Measurements from ENCODE around the gene DEPDC1B. TPM values are rescaled to one million over a fixed set of nuclear protein-coding genes. Genes with fewer than 3 reads are reported as not detected.

The DEPDC1B gene
- total and polyA plus RNA-seq, 2 of the 8 experiments (the other 6 are each of a cell fraction or from before 2014, with no cell fraction given): 30.8 to 67.4 TPM

- ChIA-PET POLR2A (ENCODE audit: partially characterized antibody) (no interaction called here), CTCF (ENCODE audit: partially characterized antibody) (interaction anchor here (0.9 to 1.0 kb wide), 2 partner anchors 32 to 334 kb away, joined by 3 read pairs; no protein-coding TSS in a partner anchor)
- Histone ChIP-seq H3K23me2 (ENCODE audit: low read depth, low read length) (no peaks in the 10 kb centered on the region), H2BK15ac (ENCODE audit: low read length) (no peak overlapping the region), H2AFZ (ENCODE audit: low read length) (no peak overlapping the region), H3K56ac (replicated peaks; ENCODE audit: insufficient read length, low read depth, low read length) (no peak overlapping the region), H4K5ac (ENCODE audit: insufficient read length, low read depth, low read length) (no peak overlapping the region), H2BK12ac (ENCODE audit: low read depth, low read length) (no peak overlapping the region), H2AK5ac (ENCODE audit: low read depth, low read length) (no peak overlapping the region), H4K20me1 (replicated peaks in 1 of 2; ENCODE audit: control insufficient read depth in 1 of 2, insufficient read depth in 2 of 2, low read length in 2 of 2) (no peaks in the 10 kb centered on the region), H3K36me3 (ENCODE audit: control insufficient read depth in 2 of 4, insufficient read depth in 4 of 4, low read length in 3 of 4) (peaks cover 0 to 30% (median 6%) of the 10 kb centered on the region in 4 experiments; a peak in 5 of 8 replicates), H3K23ac (ENCODE audit: insufficient read length) (no peak overlapping the region), H3K4ac (replicated peaks; ENCODE audit: insufficient read length, low read depth, low read length) (no peak overlapping the region), H3K27me3 (replicated peaks in 1 of 4; ENCODE audit: control insufficient read depth in 3 of 4, extremely low read depth in 1 of 4, insufficient read depth in 3 of 4, low read length in 3 of 4) (no peaks in the 10 kb centered on the region), H3K79me2 (ENCODE audit: control insufficient read depth in 1 of 2, insufficient read depth in 2 of 2, low read length in 2 of 2) (no peaks in the 10 kb centered on the region), H3K4me3 (ENCODE audit: extremely low read depth in 1 of 4, insufficient read depth in 2 of 4, low read depth in 3 of 4, low read length in 4 of 4) (no peak overlapping the region), H2BK5ac (ENCODE audit: low read depth, low read length) (no peak overlapping the region), H3K4me2 (ENCODE audit: insufficient read depth in 1 of 2, low read depth in 2 of 2, low read length in 2 of 2) (no peak overlapping the region), H3K4me1 (replicated peaks in 1 of 4; ENCODE audit: control insufficient read depth in 3 of 4, insufficient read depth in 4 of 4, low read length in 3 of 4) (no peaks in the 10 kb centered on the region), H2BK20ac (ENCODE audit: low read length) (no peak overlapping the region), H4K8ac (ENCODE audit: extremely low read depth, insufficient read depth, low read length) (no peak overlapping the region), H3K9me3 (ENCODE audit: insufficient read depth in 2 of 2, low read depth in 1 of 2, low read length in 1 of 2) (no peaks in the 10 kb centered on the region), H3K18ac (ENCODE audit: extremely low read depth, low read length) (no peak overlapping the region), H3K79me1 (ENCODE audit: low read depth, low read length) (no peaks in the 10 kb centered on the region; the same call in 1 of the 2 replicates), H2BK120ac (replicated peaks; ENCODE audit: low read depth, low read length) (no peak overlapping the region), H3K14ac (ENCODE audit: insufficient read length) (no peak overlapping the region), H3K9ac (replicated peaks in 1 of 4; ENCODE audit: extremely low read depth in 1 of 4, low read depth in 3 of 4, low read length in 3 of 4) (no peak overlapping the region), H4K91ac (replicated peaks; ENCODE audit: insufficient read length, low read length) (no peak overlapping the region), H3K27ac (ENCODE audit: low read depth, low read length) (no peak overlapping the region)
- 97% methylated on average over 4 of the region's 4 CpGs; no CpG with 5 or more reads in 1 of the 2 experiments for WGBS, 2 experiments (ENCODE audit: extremely low coverage in 1 of 2, insufficient coverage in 1 of 2, insufficient read length in 1 of 2, insufficient replicate concordance in 2 of 2, low coverage in 1 of 2, low lambda C conversion rate in 2 of 2, missing lambda C conversion rate in 1 of 2)
- TF ChIP-seq GTF2F1 (IDR thresholded peaks at IDR 0.05; ENCODE audit: borderline replicate concordance, low read depth, low read length) (no peak), CREB1 (IDR thresholded peaks at IDR 0.05) (no peak), CHD1 (IDR thresholded peaks at IDR 0.05; ENCODE audit: low read depth, low read length) (no peak), CBX8 (IDR thresholded peaks at IDR 0.05; ENCODE audit: borderline replicate concordance, low read depth, low read length) (no peak), TEAD4 (IDR thresholded peaks at IDR 0.05; ENCODE audit: low read depth, low read length) (no peak), PHF8 (conservative IDR thresholded peaks at IDR 0.05; ENCODE audit: low read depth, low read length) (no peak)
- TF ChIP-seq, protein P1, sequence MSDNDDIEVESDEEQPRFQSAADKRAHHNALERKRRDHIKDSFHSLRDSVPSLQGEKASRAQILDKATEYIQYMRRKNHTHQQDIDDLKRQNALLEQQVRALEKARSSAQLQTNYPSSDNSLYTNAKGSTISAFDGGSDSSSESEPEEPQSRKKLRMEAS (IDR thresholded peaks at IDR 0.05): no peak
- DNase-seq (ENCODE audit: low read depth in 1 of 2, low spot score in 2 of 2): no peak
- no peak for FAIRE-seq
Measured at GRCh38 chr5:60636644-60637043, 63.3 kb downstream of the DEPDC1B start.

Data from H1 (cell line).